H1 (cell line): Measurements from ENCODE around the gene TRIM58.

Source experiments
- CREB1 ChIP-seq: IDR thresholded peaks from 2 replicates; pipeline ENCODE4 v1.6.1; 2012; ENCODE audit warnings: inconsistent platforms
- EP300 ChIP-seq, 2 experiments: IDR thresholded peaks; 1 replicate in 1 of 2; 2 replicates in 1 of 2; pipeline ENCODE4 v1.6.1; 2011 to 2012; ENCODE audit warnings: low read depth in 2 of 2, low read length in 2 of 2, mild to moderate bottlenecking in 2 of 2, borderline replicate concordance in 1 of 2, inconsistent platforms in 1 of 2, moderate library complexity in 1 of 2
- POLR2A ChIP-seq, 2 experiments: IDR thresholded peaks; 1 replicate in 1 of 2; 2 replicates in 1 of 2; pipeline ENCODE4 v1.6.1; 2011; ENCODE audit warnings: low read depth in 2 of 2, low read length in 2 of 2, mild to moderate bottlenecking in 2 of 2; ENCODE audit errors: control extremely low read depth in 1 of 2
- POLR2AphosphoS5 ChIP-seq: IDR thresholded peaks from 2 replicates; pipeline ENCODE4 v1.6.1; 2011; ENCODE audit warnings: low read depth, low read length
- RAD21 ChIP-seq, 2 experiments: IDR thresholded peaks in 1 of 2; conservative IDR thresholded peaks in 1 of 2; 2 replicates each; pipeline ENCODE4 v1.6.1; 2011; ENCODE audit warnings: low read depth in 2 of 2, low read length in 2 of 2, improper control_type of control experiment in 1 of 2, inconsistent platforms in 1 of 2, mild to moderate bottlenecking in 1 of 2, moderate library complexity in 1 of 2
- RBBP5 ChIP-seq: IDR thresholded peaks from 2 replicates; pipeline ENCODE4 v1.7.1; 2012; ENCODE audit warnings: low read depth, mild to moderate bottlenecking, inconsistent platforms, low read length, moderate library complexity, borderline replicate concordance
- SP2 ChIP-seq: IDR thresholded peaks from 2 replicates; pipeline ENCODE4 v1.6.1; 2012; ENCODE audit warnings: mild to moderate bottlenecking, low read length, inconsistent platforms
- TF ChIP-seq, protein P1 (sequence below): IDR thresholded peaks from 2 replicates; pipeline ENCODE4 v1.6.1; 2012; ENCODE audit warnings: inconsistent platforms

DNA sequence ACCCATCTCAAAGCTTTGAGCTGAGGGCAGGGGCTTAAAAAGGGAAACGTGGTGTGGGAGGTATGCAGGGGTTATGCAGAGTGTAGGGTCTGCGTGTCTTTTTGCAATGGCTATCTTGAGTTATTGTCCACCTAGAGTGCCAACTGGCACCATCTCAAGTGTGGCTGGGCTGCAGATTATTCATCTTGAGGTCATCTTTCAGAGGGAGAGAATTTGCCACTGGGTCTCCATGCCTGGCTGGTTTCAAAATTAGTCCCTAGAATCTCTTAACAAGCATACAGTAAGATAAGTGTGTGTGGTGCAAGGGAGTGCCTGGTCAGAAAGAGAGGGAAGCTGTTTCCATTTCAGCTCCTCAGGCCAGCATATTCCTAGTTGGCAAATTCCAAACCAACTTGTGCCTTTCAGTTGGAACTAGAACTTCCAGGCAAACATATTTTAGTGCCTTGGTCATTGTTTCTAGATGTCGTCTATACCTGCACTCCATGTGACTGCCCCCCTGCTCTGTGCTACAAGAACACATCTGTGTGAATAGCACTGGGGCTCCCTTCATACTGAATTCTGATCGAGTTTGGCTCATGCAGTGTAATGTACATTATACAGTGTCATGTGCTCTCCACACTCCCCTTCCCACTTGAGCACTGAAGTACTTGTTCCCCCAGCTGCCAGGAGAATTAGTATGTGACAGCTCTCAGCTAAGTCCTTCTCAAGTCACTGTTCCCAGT, 58.1 kb downstream of the TRIM58 start:
- TF ChIP-seq POLR2AphosphoS5 (no peak), EP300 (IDR thresholded peaks at IDR 0.05; ENCODE audit: borderline replicate concordance in 1 of 2, low read depth in 2 of 2, low read length in 2 of 2) (no peak), SP2 (no peak), POLR2A (IDR thresholded peaks at IDR 0.05; ENCODE audit: control extremely low read depth in 1 of 2, low read depth in 2 of 2, low read length in 2 of 2) (no peak), CREB1 (no peak), RAD21 (IDR thresholded peaks at IDR 0.05 in 1 of 2, conservative IDR thresholded peaks at IDR 0.05 in 1 of 2; ENCODE audit: low read depth in 2 of 2, low read length in 2 of 2) (no peak), RBBP5 (no peak)
- TF ChIP-seq, protein P1, sequence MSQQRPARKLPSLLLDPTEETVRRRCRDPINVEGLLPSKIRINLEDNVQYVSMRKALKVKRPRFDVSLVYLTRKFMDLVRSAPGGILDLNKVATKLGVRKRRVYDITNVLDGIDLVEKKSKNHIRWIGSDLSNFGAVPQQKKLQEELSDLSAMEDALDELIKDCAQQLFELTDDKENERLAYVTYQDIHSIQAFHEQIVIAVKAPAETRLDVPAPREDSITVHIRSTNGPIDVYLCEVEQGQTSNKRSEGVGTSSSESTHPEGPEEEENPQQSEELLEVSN: no peak
